ENCODE measurements around the gene ALOX5.
"Not testable (repeated sequence)": the region's sequence is repeated elsewhere in the genome, so short reads cannot be mapped to it uniquely, and the experiment has no call there.

Gene ALOX5

DNA sequence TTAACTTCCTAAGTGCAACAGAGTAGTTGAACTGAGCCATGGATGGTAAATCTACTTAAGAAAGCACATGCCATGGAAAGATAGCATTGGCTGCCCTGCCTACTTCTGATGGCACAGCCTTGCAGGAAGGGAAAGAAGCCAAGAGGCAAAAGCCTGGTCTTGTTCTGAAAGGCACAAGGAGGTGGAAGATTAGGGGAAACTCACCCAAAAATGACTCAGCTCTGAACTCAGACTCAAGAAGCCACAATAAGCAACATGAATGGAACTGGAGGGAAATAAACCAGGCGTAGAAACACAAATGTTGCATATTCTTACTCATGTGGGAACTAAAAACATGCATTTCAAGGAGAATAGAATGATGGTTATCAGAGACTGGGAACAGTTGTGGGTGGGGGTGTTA lies 20.8 kb upstream of the ALOX5 start:
- Mint-ChIP-seq H3K4me1 (peaks cover 6% of the 10 kb centered on the region), H3K27ac (no peak overlapping the region), H3K36me3 (ENCODE audit: low read depth) (peaks cover 5% of the 10 kb centered on the region), H3K9me3 (peaks cover 12% of the 10 kb centered on the region), H3K4me3 (no peak overlapping the region), H3K27me3 (ENCODE audit: low read depth, poor library complexity) (peaks cover 20% of the 10 kb centered on the region)
- TF ChIP-seq CTCF (IDR thresholded peaks at IDR 0.05), result no peak
- DNase-seq, result no peak

- Mint-ChIP-seq H3K36me3 (ENCODE audit: low read depth) (no peaks in the 10 kb centered on the region), H3K27ac (no peak overlapping the region), H3K4me3 (no peak overlapping the region), H3K9me3 (peaks cover 4% of the 10 kb centered on the region), H3K27me3 (ENCODE audit: low read depth, poor library complexity) (peaks cover 20% of the 10 kb centered on the region), H3K4me1 (peaks cover 13% of the 10 kb centered on the region)
- no peak for DNase-seq
- TF ChIP-seq CTCF (IDR thresholded peaks at IDR 0.05), result no peak
Measured at GRCh38 chr10:45354261-45354660, 19.8 kb upstream of the ALOX5 start.

GRCh38 chr10:45355494-45355893 lies 18.5 kb upstream of the ALOX5 start:
- Mint-ChIP-seq H3K4me3 (no peak overlapping the region), H3K27ac (no peak overlapping the region), H3K27me3 (ENCODE audit: low read depth, poor library complexity) (peaks cover 23% of the 10 kb centered on the region), H3K4me1 (peaks cover 13% of the 10 kb centered on the region), H3K36me3 (ENCODE audit: low read depth) (peaks cover 9% of the 10 kb centered on the region), H3K9me3 (peaks cover 12% of the 10 kb centered on the region)
- no peak for DNase-seq
- no peak for TF ChIP-seq CTCF (IDR thresholded peaks at IDR 0.05)

- not testable (repeated sequence) for H3K4me3 Mint-ChIP-seq, H3K27ac Mint-ChIP-seq, DNase-seq
- H3K27me3 Mint-ChIP-seq (ENCODE audit: low read depth, poor library complexity), result peaks cover 15% of the 10 kb centered on the region
- H3K9me3 Mint-ChIP-seq, result peaks cover 46% of the 10 kb centered on the region
- peaks cover 22% of the 10 kb centered on the region for H3K36me3 Mint-ChIP-seq (ENCODE audit: low read depth)
- peaks cover 29% of the 10 kb centered on the region for H3K4me1 Mint-ChIP-seq
Measured at GRCh38 chr10:45358961-45359360, 15.1 kb upstream of the ALOX5 start.

- Mint-ChIP-seq H3K9me3 (peaks cover 70% of the 10 kb centered on the region), H3K36me3 (ENCODE audit: low read depth) (peaks cover 24% of the 10 kb centered on the region), H3K27me3 (ENCODE audit: low read depth, poor library complexity) (peaks cover 14% of the 10 kb centered on the region), H3K4me1 (peaks cover 23% of the 10 kb centered on the region), H3K4me3 (peak overlapping the region; percentile 68)
- not testable (repeated sequence) for H3K27ac Mint-ChIP-seq
- DNase-seq, result peak; percentile 56
Measured at GRCh38 chr10:45361983-45362799, 11.8 kb upstream of the ALOX5 start.

GRCh38 chr10:45367643-45368042 lies 6.4 kb upstream of the ALOX5 start:
- H3K4me3 Mint-ChIP-seq, H3K27ac Mint-ChIP-seq, H3K4me1 Mint-ChIP-seq, DNase-seq: not testable (repeated sequence)
- peaks cover 15% of the 10 kb centered on the region for H3K36me3 Mint-ChIP-seq (ENCODE audit: low read depth)
- peaks cover 55% of the 10 kb centered on the region for H3K9me3 Mint-ChIP-seq
- H3K27me3 Mint-ChIP-seq (ENCODE audit: low read depth, poor library complexity), result peaks cover 58% of the 10 kb centered on the region

DNA sequence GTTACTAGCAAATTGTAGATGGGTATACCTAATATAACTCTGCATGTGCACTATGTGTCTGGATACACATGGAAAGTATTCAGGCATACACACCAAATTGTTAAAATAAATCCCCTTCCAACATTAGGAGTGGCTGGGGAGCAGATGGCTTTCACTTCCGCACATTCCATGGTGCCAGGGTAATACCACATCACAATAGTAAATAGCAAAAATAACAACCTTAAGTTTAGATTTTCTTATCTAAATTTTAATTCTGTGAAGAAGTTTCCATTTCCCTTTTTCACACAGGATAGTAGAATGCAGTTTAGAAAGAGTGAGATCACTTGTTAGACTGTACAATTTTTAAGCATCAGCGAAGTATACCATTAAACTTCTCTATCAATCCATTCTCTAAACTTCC lies 5.8 kb upstream of the ALOX5 start:
- peaks cover 10% of the 10 kb centered on the region for H3K36me3 Mint-ChIP-seq (ENCODE audit: low read depth)
- TF ChIP-seq CTCF (IDR thresholded peaks at IDR 0.05), result no peak
- peaks cover 50% of the 10 kb centered on the region for H3K9me3 Mint-ChIP-seq
- no peak overlapping the region for H3K27ac Mint-ChIP-seq
- H3K4me1 Mint-ChIP-seq, result peaks cover 5% of the 10 kb centered on the region
- peaks cover 64% of the 10 kb centered on the region for H3K27me3 Mint-ChIP-seq (ENCODE audit: low read depth, poor library complexity)
- no peak overlapping the region for H3K4me3 Mint-ChIP-seq
- no peak for DNase-seq

All from nephron progenitor cell (in vitro differentiated cells).